HG03108 (cell line): ENCODE data around the gene AMFR.

Experiments
- ATAC-seq: cut with Tn5 transposase; IDR thresholded peaks from one replicate; pipeline ENCODE4 v1.9.1; 2021; ENCODE audit warnings: moderate library complexity; ENCODE audit not compliant: unreplicated experiment

The AMFR gene

GRCh38 chr16:56336071-56336688 is 89.2 kb downstream of the AMFR start:
- ATAC-seq = no peak

- ATAC-seq = no peak
These were observed 90.6 kb downstream of the AMFR start for GRCh38 chr16:56334761-56335160.

- ATAC-seq = no peak
These were observed 92.8 kb downstream of the AMFR start for GRCh38 chr16:56332464-56333079.

GRCh38 chr16:56331915-56332314 is 93.4 kb downstream of the AMFR start:
- ATAC-seq = no peak

- no peak for ATAC-seq
These were observed 93.9 kb downstream of the AMFR start for GRCh38 chr16:56331399-56331798.

GRCh38 chr16:56330476-56330875 is 94.9 kb downstream of the AMFR start:
- no peak for ATAC-seq

GRCh38 chr16:56329887-56330286 is 95.5 kb downstream of the AMFR start:
- no peak for ATAC-seq

- no peak for ATAC-seq
These were observed 96.9 kb downstream of the AMFR start for GRCh38 chr16:56328276-56329022.

- no peak for ATAC-seq
These were observed 97.5 kb downstream of the AMFR start for GRCh38 chr16:56327929-56328258.

GRCh38 chr16:56327071-56327928 is 98.0 kb downstream of the AMFR start:
- ATAC-seq = no peak

- ATAC-seq = no peak
These were observed 99.4 kb downstream of the AMFR start for GRCh38 chr16:56325956-56326355.

GRCh38 chr16:56324406-56324805 is 100.9 kb downstream of the AMFR start:
- no peak for ATAC-seq

- no peak for ATAC-seq
These were observed 103.8 kb downstream of the AMFR start for GRCh38 chr16:56321571-56321970.

GRCh38 chr16:56320811-56321558 is 104.4 kb downstream of the AMFR start:
- no peak for ATAC-seq

GRCh38 chr16:56320056-56320455 is 105.3 kb downstream of the AMFR start:
- ATAC-seq = no peak

- no peak for ATAC-seq
These were observed 106.0 kb downstream of the AMFR start for GRCh38 chr16:56319376-56319775.

GRCh38 chr16:56318827-56319140 is 106.6 kb downstream of the AMFR start:
- no peak for ATAC-seq

- peak; percentile 88 for ATAC-seq
These were observed 107.1 kb downstream of the AMFR start for GRCh38 chr16:56317998-56318826.

- no peak for ATAC-seq
These were observed 108.8 kb downstream of the AMFR start for GRCh38 chr16:56316545-56316944.

- no peak for ATAC-seq
These were observed 109.4 kb downstream of the AMFR start for GRCh38 chr16:56315955-56316354.
